K562 (cell line): ENCODE data around the gene PSEN1. TPM values are rescaled to one million over a fixed set of nuclear protein-coding genes. Genes with fewer than 3 reads are reported as not detected.

ENCODE experiments used
- DACH1 ChIP-seq: fragments of 450-650 bp; IDR thresholded peaks from 2 replicates; pipeline ENCODE4 v1.6.1; 2018; ENCODE audit not compliant: partially characterized antibody
- EP300 ChIP-seq: IDR thresholded peaks from 2 replicates; pipeline ENCODE4 v1.6.1; 2012; ENCODE audit warnings: low read length, improper control_type of control experiment
- GTF2A2 ChIP-seq: IDR thresholded peaks from 2 replicates; pipeline ENCODE4 v1.6.1; 2016; ENCODE audit warnings: mild to moderate bottlenecking, missing genetic modification characterization, missing compliant biosample characterization
- GTF3C2 ChIP-seq: IDR thresholded peaks from 3 replicates; pipeline ENCODE4 v1.6.1; 2011; ENCODE audit warnings: borderline replicate concordance, mild to moderate bottlenecking, moderate library complexity; ENCODE audit not compliant: insufficient read length; ENCODE audit errors: extremely low read depth
- NR3C1 ChIP-seq: sonication (generic); formaldehyde crosslinking; IDR thresholded peaks from 2 replicates; pipeline ENCODE4 v1.8.1; 2022; ENCODE audit warnings: missing genetic modification reagents
- PATZ1 ChIP-seq: fragments of 250-450 bp; sonication (Bioruptor Pico); IDR thresholded peaks from 2 replicates; pipeline ENCODE4 v1.5.0; 2020; ENCODE audit warnings: mild to moderate bottlenecking, borderline replicate concordance
- PCBP1 ChIP-seq: fragments of 200-400 bp; formaldehyde crosslinking; IDR thresholded peaks from 2 replicates; pipeline ENCODE4 v1.6.1; 2018; ENCODE audit warnings: mild to moderate bottlenecking, low read depth, low read length; ENCODE audit not compliant: poor library complexity, severe bottlenecking
- POLR2G ChIP-seq: fragments of 200-400 bp; formaldehyde crosslinking; IDR thresholded peaks from 2 replicates; pipeline ENCODE4 v1.6.1; 2017; ENCODE audit warnings: low read depth, mild to moderate bottlenecking, antibody characterized with exemption, low read length, moderate library complexity
- RBM14 ChIP-seq: fragments of 200-400 bp; formaldehyde crosslinking; IDR thresholded peaks from 2 replicates; pipeline ENCODE4 v1.6.1; 2018; ENCODE audit warnings: low read depth, mild to moderate bottlenecking, low read length, moderate library complexity, borderline replicate concordance; ENCODE audit not compliant: insufficient read depth
- TCFL5 ChIP-seq: fragments of 250-450 bp; sonication (Bioruptor Pico); conservative IDR thresholded peaks from 2 replicates; pipeline ENCODE4 v1.6.1; 2021; ENCODE audit warnings: mild to moderate bottlenecking, moderate library complexity, matching md5 sums
- TFAM ChIP-seq: fragments of 250-450 bp; sonication (Bioruptor Pico); conservative IDR thresholded peaks from 2 replicates; pipeline ENCODE4 v1.5.0; 2021; ENCODE audit warnings: mild to moderate bottlenecking, moderate library complexity
- ZBTB11 ChIP-seq, 3 experiments: fragments of 200-800 bp in 1 of 3; fragments of 250-450 bp in 1 of 3; fragments of 450-650 bp in 1 of 3; sonication (Bioruptor Pico) in 1 of 3; sonication (Bioruptor generic) in 1 of 3; formaldehyde crosslinking in 1 of 3; IDR thresholded peaks; 2 replicates each; pipeline versions ENCODE4 v1.6.1 to v1.8.0; 2016 to 2022; ENCODE audit warnings: mild to moderate bottlenecking in 2 of 3, missing genetic modification characterization in 2 of 3, missing compliant biosample characterization in 1 of 3, moderate library complexity in 1 of 3
- ZBTB8A ChIP-seq: fragments of 450-650 bp; IDR thresholded peaks from 2 replicates; pipeline ENCODE4 v1.6.1; 2018; ENCODE audit warnings: mild to moderate bottlenecking, moderate library complexity; ENCODE audit not compliant: partially characterized antibody
- ZKSCAN8 ChIP-seq: fragments of 200-800 bp; sonication (Bioruptor generic); IDR thresholded peaks from 2 replicates; pipeline ENCODE4 v1.6.1; 2016; ENCODE audit warnings: missing genetic modification characterization, missing compliant biosample characterization
- ZNF398 ChIP-seq: fragments of 250-450 bp; sonication (Bioruptor Pico); IDR thresholded peaks from 2 replicates; pipeline ENCODE4 v1.8.0; 2021; ENCODE audit warnings: moderate library complexity, mild to moderate bottlenecking, inconsistent platforms
- polyA plus RNA-seq, 8 experiments: library from polyadenylated mRNA; depleted of rRNA in 4 of 8; stranded (reverse) in 5 of 8; unstranded in 3 of 8; fragments of >200 nt; fragmentation: Nextera tagmentation in 2 of 8; fragmentation: Illumina TruSeq in 1 of 8; extraction: Ambion mirVana in 2 of 8; extraction: Trizol in 1 of 8; gene quantifications; 2 replicates each; pipeline versions ENCODE4 v1.2.1 to v1.2.3, GENCODE V29; 2011 to 2014; ENCODE audit warnings: inconsistent platforms in 1 of 8, missing spikeins in 1 of 8
- total RNA-seq, 7 experiments: library from RNA; depleted of rRNA in 6 of 7; stranded (reverse); fragments of >200 nt in 6 of 7; fragmentation: Illumina TruSeq in 2 of 7; extraction: Trizol in 2 of 7; gene quantifications; 2 replicates each; pipeline versions ENCODE4 v1.2.1 to v1.2.3, GENCODE V29; 2011 to 2021; ENCODE audit warnings: low replicate concordance in 1 of 7

PSEN1 gene
- total and polyA plus RNA-seq, 9 of the 15 experiments (the other 6 are each of a cell fraction or from before 2014, with no cell fraction given): 6.5 to 25.2 (median 14.3) TPM

GRCh38 chr14:73245480-73246325, 109.4 kb downstream of the PSEN1 start (continued):
- TF ChIP-seq GTF3C2 (peak; percentile 58), TCFL5 (no peak), NR3C1 (CRISPR knock-in tag) (no peak), ZNF398 (CRISPR knock-in tag) (no peak), ZBTB8A (no peak), EP300 (no peak), POLR2G (peak; percentile 77), PCBP1 (no peak), RBM14 (no peak), PATZ1 (no peak), ZKSCAN8 (CRISPR knock-in tag) (no peak), GTF2A2 (tag) (no peak), TFAM (CRISPR knock-in tag) (no peak), DACH1 (no peak), ZBTB11 (CRISPR knock-in tag; IDR thresholded peaks at IDR 0.05) (peak in 1 of 3 experiments; percentile 75; a peak in 2 of 6 replicates)
